Muscle layer of colon (tissue), 2 donors: Measurements from ENCODE around the gene COG4.
"Not testable (repeated sequence)": the region's sequence is repeated elsewhere in the genome, so short reads cannot be mapped to it uniquely, and the experiment has no call there.

Experiments used
- H3K27ac ChIP-seq: one replicate; pipeline ENCODE4 v1.7.0; 2013; ENCODE audit warnings: low read depth, mild to moderate bottlenecking, low read length, moderate library complexity
- H3K27me3 ChIP-seq, 2 donors: one replicate each; pipeline ENCODE4 v1.7.0; 2013; ENCODE audit warnings: low read length in 2 of 2, mild to moderate bottlenecking in 2 of 2; ENCODE audit not compliant: insufficient read depth in 2 of 2, control insufficient read depth in 1 of 2
- H3K36me3 ChIP-seq: one replicate; pipeline ENCODE4 v1.7.0; 2013; ENCODE audit warnings: mild to moderate bottlenecking, low read length; ENCODE audit not compliant: insufficient read depth
- H3K4me1 ChIP-seq: one replicate; pipeline ENCODE4 v1.7.0; 2013; ENCODE audit warnings: mild to moderate bottlenecking, low read length; ENCODE audit not compliant: insufficient read depth
- H3K4me3 ChIP-seq, 2 donors: one replicate each; pipeline ENCODE4 v1.7.0; 2013; ENCODE audit warnings: low read length in 2 of 2, low read depth in 1 of 2, mild to moderate bottlenecking in 1 of 2, moderate library complexity in 1 of 2
- H3K9ac ChIP-seq: one replicate; pipeline ENCODE4 v1.7.0; 2013; ENCODE audit warnings: low read length
- H3K9me3 ChIP-seq: one replicate; pipeline ENCODE4 v1.7.0; 2013; ENCODE audit warnings: mild to moderate bottlenecking, low read length
- donor health status: abdominal sarcoma.
- donor health status: Adenocarcinoma of cecum.

Gene COG4

GRCh38 chr16:70524399-70524825, 1.1 kb upstream of the COG4 start:
- Histone ChIP-seq H3K9ac (peak overlapping the region; percentile 83), H3K36me3 (peaks cover 37% of the 10 kb centered on the region), H3K27ac (peak overlapping the region; percentile 96), H3K4me1 (peaks cover 27% of the 10 kb centered on the region), H3K4me3 (peak overlapping the region; percentile 89 to 96)
- not testable (repeated sequence) for H3K27me3 ChIP-seq, H3K9me3 ChIP-seq

GRCh38 chr16:70523743-70524398, 517 bp upstream of the COG4 start, which contains the start of gene SF3B3:
Gene SF3B3, plus strand, starts transcription at chr16:70523816. Its CDS starts 2,841 bp downstream, at chr16:70526657.
- peak within 1 kb of the TSS; percentile 89 to 96 for H3K4me3 ChIP-seq
- H3K27ac ChIP-seq: peak within 1 kb of the TSS; percentile 96
- H3K4me1 ChIP-seq: peaks cover 27% of the 10 kb centered on the region
- H3K9me3 ChIP-seq: no peaks in the 10 kb centered on the region
- peak within 1 kb of the TSS; percentile 83 for H3K9ac ChIP-seq
- peaks cover 34% of the 10 kb centered on the region for H3K36me3 ChIP-seq
- H3K27me3 ChIP-seq: no peaks in the 10 kb centered on the region

- Histone ChIP-seq H3K36me3 (peaks cover 31% of the 10 kb centered on the region), H3K4me1 (peaks cover 24% of the 10 kb centered on the region), H3K4me3 (peak overlapping the region; percentile 85 to 89), H3K27me3 (no peaks in the 10 kb centered on the region), H3K9ac (peak overlapping the region; percentile 68), H3K9me3 (no peaks in the 10 kb centered on the region), H3K27ac (peak overlapping the region; percentile 96)
These were observed 908 bp downstream of the COG4 start for GRCh38 chr16:70522216-70523075.

GRCh38 chr16:70520612-70521297, 2.6 kb downstream of the COG4 start:
- Histone ChIP-seq H3K36me3 (peaks cover 27% of the 10 kb centered on the region), H3K4me1 (peaks cover 16% of the 10 kb centered on the region), H3K9me3 (no peaks in the 10 kb centered on the region), H3K27ac (no peak overlapping the region), H3K4me3 (no peak overlapping the region), H3K9ac (no peak overlapping the region), H3K27me3 (no peaks in the 10 kb centered on the region)

GRCh38 chr16:70512456-70512855, 10.9 kb downstream of the COG4 start:
- H3K9me3 ChIP-seq: no peaks in the 10 kb centered on the region
- H3K27ac ChIP-seq: no peak overlapping the region
- H3K4me1 ChIP-seq: no peaks in the 10 kb centered on the region
- H3K27me3 ChIP-seq: no peaks in the 10 kb centered on the region
- no peak overlapping the region for H3K4me3 ChIP-seq
- no peak overlapping the region for H3K9ac ChIP-seq
- H3K36me3 ChIP-seq: peaks cover 55% of the 10 kb centered on the region

- Histone ChIP-seq H3K4me1 (no peaks in the 10 kb centered on the region), H3K9ac (no peak overlapping the region), H3K4me3 (no peak overlapping the region), H3K27me3 (no peaks in the 10 kb centered on the region), H3K36me3 (peaks cover 52% of the 10 kb centered on the region), H3K27ac (no peak overlapping the region), H3K9me3 (no peaks in the 10 kb centered on the region)
These were observed 11.5 kb downstream of the COG4 start for GRCh38 chr16:70511833-70512232.

- Histone ChIP-seq H3K36me3 (peaks cover 51% of the 10 kb centered on the region), H3K27ac (no peak overlapping the region)
These were observed 13.1 kb downstream of the COG4 start for GRCh38 chr16:70510216-70510615.

GRCh38 chr16:70508752-70509151, 14.6 kb downstream of the COG4 start:
- Histone ChIP-seq H3K9ac (no peak overlapping the region), H3K4me3 (no peak overlapping the region), H3K27ac (no peak overlapping the region), H3K36me3 (peaks cover 46% of the 10 kb centered on the region), H3K9me3 (no peaks in the 10 kb centered on the region), H3K27me3 (no peaks in the 10 kb centered on the region), H3K4me1 (no peaks in the 10 kb centered on the region)

More at GRCh38 chr16:70510216-70510615, 13.1 kb downstream of the COG4 start:
- no peaks in the 10 kb centered on the region for H3K9me3 ChIP-seq
- no peak overlapping the region for H3K4me3 ChIP-seq
- no peak overlapping the region for H3K9ac ChIP-seq
- no peaks in the 10 kb centered on the region for H3K4me1 ChIP-seq
- H3K27me3 ChIP-seq: no peaks in the 10 kb centered on the region

- Histone ChIP-seq H3K4me3 (no peak overlapping the region), H3K9me3 (no peaks in the 10 kb centered on the region), H3K4me1 (no peaks in the 10 kb centered on the region), H3K27me3 (no peaks in the 10 kb centered on the region), H3K36me3 (peaks cover 51% of the 10 kb centered on the region), H3K27ac (no peak overlapping the region), H3K9ac (no peak overlapping the region)
These were observed 26.8 kb downstream of the COG4 start for GRCh38 chr16:70496513-70496912.

GRCh38 chr16:70495425-70496182, 27.8 kb downstream of the COG4 start:
- no peak overlapping the region for H3K9ac ChIP-seq
- H3K27me3 ChIP-seq: no peaks in the 10 kb centered on the region
- peaks cover 44% of the 10 kb centered on the region for H3K36me3 ChIP-seq
- H3K4me1 ChIP-seq: no peaks in the 10 kb centered on the region
- no peaks in the 10 kb centered on the region for H3K9me3 ChIP-seq
- no peak overlapping the region for H3K27ac ChIP-seq
- no peak overlapping the region for H3K4me3 ChIP-seq

- H3K36me3 ChIP-seq: peaks cover 47% of the 10 kb centered on the region
- H3K4me3 ChIP-seq: no peak overlapping the region
- H3K27me3 ChIP-seq: no peaks in the 10 kb centered on the region
- no peak overlapping the region for H3K9ac ChIP-seq
- H3K27ac ChIP-seq: no peak overlapping the region
- H3K4me1 ChIP-seq: no peaks in the 10 kb centered on the region
- H3K9me3 ChIP-seq: no peaks in the 10 kb centered on the region
These were observed 28.6 kb downstream of the COG4 start for GRCh38 chr16:70494777-70495176.
